HUES6 (cell line): ENCODE data around the gene EN1.
A peak's percentile ranks its signal among the peaks of the same experiment; 100 is the strongest.

Source experiments
- H3K27ac ChIP-seq: 2 replicates; pipeline ENCODE4 v1.7.0; 2013; ENCODE audit warnings: low read depth, mild to moderate bottlenecking, low read length, inconsistent platforms
- H3K27me3 ChIP-seq: 2 replicates; pipeline ENCODE4 v1.6.1; 2013; ENCODE audit warnings: low read length; ENCODE audit not compliant: control insufficient read depth, insufficient read depth
- H3K36me3 ChIP-seq: 2 replicates; pipeline ENCODE4 v1.6.1; 2013; ENCODE audit warnings: low read length; ENCODE audit not compliant: control insufficient read depth, insufficient read depth
- H3K4me1 ChIP-seq: 2 replicates; pipeline ENCODE4 v1.6.1; 2013; ENCODE audit warnings: low read length; ENCODE audit not compliant: control insufficient read depth, insufficient read depth
- H3K4me3 ChIP-seq: 2 replicates; pipeline ENCODE4 v1.5.1; 2013; ENCODE audit warnings: low read depth, low read length
- H3K9ac ChIP-seq: one replicate; pipeline ENCODE4 v1.6.1; 2013; ENCODE audit warnings: mild to moderate bottlenecking, low read length
- H3K9me3 ChIP-seq: 2 replicates; pipeline ENCODE4 v1.6.1; 2013; ENCODE audit warnings: low read depth, low read length; ENCODE audit not compliant: control insufficient read depth, insufficient read depth

The EN1 gene

GRCh38 chr2:118814368-118814767 is 33.1 kb downstream of the EN1 start:
- no peaks in the 10 kb centered on the region for H3K9me3 ChIP-seq
- peaks cover 28% of the 10 kb centered on the region for H3K4me1 ChIP-seq
- no peak overlapping the region for H3K9ac ChIP-seq
- H3K27me3 ChIP-seq, result peaks cover 40% of the 10 kb centered on the region
- H3K36me3 ChIP-seq, result no peaks in the 10 kb centered on the region
- no peak overlapping the region for H3K4me3 ChIP-seq
- H3K27ac ChIP-seq, result no peak overlapping the region

GRCh38 chr2:118813601-118814339 is 33.7 kb downstream of the EN1 start:
- Histone ChIP-seq H3K9me3 (no peaks in the 10 kb centered on the region), H3K4me1 (peaks cover 31% of the 10 kb centered on the region)

GRCh38 chr2:118813111-118813510 is 34.3 kb downstream of the EN1 start:
- Histone ChIP-seq H3K9ac (no peak overlapping the region), H3K9me3 (no peaks in the 10 kb centered on the region), H3K27me3 (peaks cover 40% of the 10 kb centered on the region), H3K4me3 (no peak overlapping the region), H3K27ac (no peak overlapping the region), H3K36me3 (no peaks in the 10 kb centered on the region), H3K4me1 (peaks cover 38% of the 10 kb centered on the region)

More at GRCh38 chr2:118813601-118814339, 33.7 kb downstream of the EN1 start:
- no peak overlapping the region for H3K27ac ChIP-seq
- H3K9ac ChIP-seq, result no peak overlapping the region
- H3K36me3 ChIP-seq, result no peaks in the 10 kb centered on the region
- no peak overlapping the region for H3K4me3 ChIP-seq
- peaks cover 39% of the 10 kb centered on the region for H3K27me3 ChIP-seq

- Histone ChIP-seq H3K9ac (no peak overlapping the region), H3K27ac (no peak overlapping the region), H3K4me3 (no peak overlapping the region), H3K36me3 (no peaks in the 10 kb centered on the region), H3K27me3 (peaks cover 36% of the 10 kb centered on the region), H3K9me3 (no peaks in the 10 kb centered on the region), H3K4me1 (peaks cover 43% of the 10 kb centered on the region)
Observed at GRCh38 chr2:118812552-118812951, 34.9 kb downstream of the EN1 start.

GRCh38 chr2:118811514-118812115 is 35.8 kb downstream of the EN1 start:
- Histone ChIP-seq H3K9ac (no peak overlapping the region), H3K4me3 (no peak overlapping the region), H3K27ac (no peak overlapping the region), H3K4me1 (peaks cover 53% of the 10 kb centered on the region), H3K27me3 (peaks cover 31% of the 10 kb centered on the region), H3K9me3 (no peaks in the 10 kb centered on the region), H3K36me3 (no peaks in the 10 kb centered on the region)

GRCh38 chr2:118810766-118811165 is 36.7 kb downstream of the EN1 start:
- Histone ChIP-seq H3K9ac (no peak overlapping the region), H3K36me3 (no peaks in the 10 kb centered on the region), H3K4me3 (no peak overlapping the region), H3K9me3 (no peaks in the 10 kb centered on the region), H3K27ac (no peak overlapping the region), H3K27me3 (peaks cover 27% of the 10 kb centered on the region), H3K4me1 (peaks cover 60% of the 10 kb centered on the region)

- H3K36me3 ChIP-seq, result no peaks in the 10 kb centered on the region
- peaks cover 20% of the 10 kb centered on the region for H3K27me3 ChIP-seq
- H3K9me3 ChIP-seq, result no peaks in the 10 kb centered on the region
- peak overlapping the region; percentile 48 for H3K4me3 ChIP-seq
- H3K9ac ChIP-seq, result peak overlapping the region; percentile 20
- peaks cover 46% of the 10 kb centered on the region for H3K4me1 ChIP-seq
- 0 out of 2 replicates have a peak overlapping the region, but pooled peaks have one; percentile 2 for H3K27ac ChIP-seq
Observed at GRCh38 chr2:118808429-118808809, 39.0 kb downstream of the EN1 start.

- Histone ChIP-seq H3K9ac (no peak overlapping the region), H3K36me3 (no peaks in the 10 kb centered on the region), H3K9me3 (no peaks in the 10 kb centered on the region), H3K4me1 (peaks cover 40% of the 10 kb centered on the region), H3K27me3 (peaks cover 14% of the 10 kb centered on the region), H3K27ac (0 out of 2 replicates have a peak overlapping the region, but pooled peaks have one; percentile 2), H3K4me3 (peak overlapping the region; percentile 48)
Observed at GRCh38 chr2:118807668-118808428, 39.6 kb downstream of the EN1 start.

GRCh38 chr2:118806797-118807667 is 40.4 kb downstream of the EN1 start:
- H3K4me3 ChIP-seq, result peak overlapping the region; percentile 48; the same call in 1 of the 2 replicates

GRCh38 chr2:118805064-118805690 is 42.3 kb downstream of the EN1 start:
- Histone ChIP-seq H3K36me3 (no peaks in the 10 kb centered on the region), H3K4me1 (peaks cover 32% of the 10 kb centered on the region), H3K4me3 (no peak overlapping the region), H3K27me3 (peaks cover 10% of the 10 kb centered on the region), H3K9ac (no peak overlapping the region), H3K27ac (no peak overlapping the region), H3K9me3 (no peaks in the 10 kb centered on the region)

More at GRCh38 chr2:118806797-118807667, 40.4 kb downstream of the EN1 start:
- Histone ChIP-seq H3K4me1 (peaks cover 35% of the 10 kb centered on the region), H3K9ac (peak overlapping the region; percentile 31), H3K36me3 (no peaks in the 10 kb centered on the region), H3K9me3 (no peaks in the 10 kb centered on the region), H3K27me3 (peaks cover 10% of the 10 kb centered on the region), H3K27ac (no peak overlapping the region)
